ENCODE data around the gene METTL6.
A peak's percentile ranks its signal among the peaks of the same experiment; 100 is the strongest.

METTL6 gene

DNA sequence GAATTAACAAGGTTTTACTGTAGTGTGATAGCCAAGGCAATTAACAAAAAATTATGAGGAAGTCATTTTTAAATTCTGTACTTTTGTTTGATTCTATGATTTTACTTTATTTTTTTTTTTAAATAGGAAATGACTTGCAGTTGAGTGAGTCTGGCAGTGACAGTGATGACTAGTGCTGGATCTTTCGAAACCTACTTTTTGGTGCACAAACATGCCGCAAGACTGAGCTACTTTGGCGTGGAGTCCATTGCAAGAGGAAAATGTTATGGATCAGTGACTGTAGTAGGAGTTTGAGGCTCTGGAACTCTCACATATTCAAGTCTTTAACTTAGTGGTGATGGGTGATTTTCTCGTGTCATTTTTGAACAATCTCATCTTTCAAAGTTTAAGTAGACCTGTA lies 11.6 kb upstream of the METTL6 start:
- TF ChIP-seq, protein P1, sequence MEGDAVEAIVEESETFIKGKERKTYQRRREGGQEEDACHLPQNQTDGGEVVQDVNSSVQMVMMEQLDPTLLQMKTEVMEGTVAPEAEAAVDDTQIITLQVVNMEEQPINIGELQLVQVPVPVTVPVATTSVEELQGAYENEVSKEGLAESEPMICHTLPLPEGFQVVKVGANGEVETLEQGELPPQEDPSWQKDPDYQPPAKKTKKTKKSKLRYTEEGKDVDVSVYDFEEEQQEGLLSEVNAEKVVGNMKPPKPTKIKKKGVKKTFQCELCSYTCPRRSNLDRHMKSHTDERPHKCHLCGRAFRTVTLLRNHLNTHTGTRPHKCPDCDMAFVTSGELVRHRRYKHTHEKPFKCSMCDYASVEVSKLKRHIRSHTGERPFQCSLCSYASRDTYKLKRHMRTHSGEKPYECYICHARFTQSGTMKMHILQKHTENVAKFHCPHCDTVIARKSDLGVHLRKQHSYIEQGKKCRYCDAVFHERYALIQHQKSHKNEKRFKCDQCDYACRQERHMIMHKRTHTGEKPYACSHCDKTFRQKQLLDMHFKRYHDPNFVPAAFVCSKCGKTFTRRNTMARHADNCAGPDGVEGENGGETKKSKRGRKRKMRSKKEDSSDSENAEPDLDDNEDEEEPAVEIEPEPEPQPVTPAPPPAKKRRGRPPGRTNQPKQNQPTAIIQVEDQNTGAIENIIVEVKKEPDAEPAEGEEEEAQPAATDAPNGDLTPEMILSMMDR (IDR thresholded peaks at IDR 0.05; ENCODE audit: insufficient read depth, low read depth, low read length, missing control alignments) = no peak
- H3K4me3 ChIP-seq (ENCODE audit: low read length) = no peak overlapping the region
- DNase-seq (ENCODE audit: low read depth) = peak; percentile 81

DNA sequence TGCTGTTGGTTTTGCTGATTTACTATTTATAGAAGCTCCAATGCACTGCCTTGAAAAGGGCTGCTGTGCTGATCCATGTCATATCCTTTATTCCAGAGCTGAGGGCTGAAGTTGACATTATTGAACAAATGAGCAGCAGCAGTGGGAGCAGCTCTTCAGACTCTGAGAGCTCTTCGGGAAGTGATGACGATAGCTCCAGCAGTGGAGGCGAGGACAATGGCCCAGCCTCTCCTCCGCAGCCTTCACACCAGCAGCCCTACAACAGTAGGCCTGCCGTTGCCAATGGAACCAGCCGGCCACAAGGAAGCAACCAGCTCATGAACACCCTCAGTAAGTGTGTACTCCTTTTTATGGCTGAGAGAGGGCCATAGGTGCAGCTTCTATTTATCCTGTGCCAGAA lies 8.9 kb upstream of the METTL6 start:
- no peak for DNase-seq (ENCODE audit: low read depth)
- TF ChIP-seq, protein P1 (IDR thresholded peaks at IDR 0.05; ENCODE audit: insufficient read depth, low read depth, low read length, missing control alignments) = no peak
- H3K4me3 ChIP-seq (ENCODE audit: low read length) = no peak overlapping the region

DNA sequence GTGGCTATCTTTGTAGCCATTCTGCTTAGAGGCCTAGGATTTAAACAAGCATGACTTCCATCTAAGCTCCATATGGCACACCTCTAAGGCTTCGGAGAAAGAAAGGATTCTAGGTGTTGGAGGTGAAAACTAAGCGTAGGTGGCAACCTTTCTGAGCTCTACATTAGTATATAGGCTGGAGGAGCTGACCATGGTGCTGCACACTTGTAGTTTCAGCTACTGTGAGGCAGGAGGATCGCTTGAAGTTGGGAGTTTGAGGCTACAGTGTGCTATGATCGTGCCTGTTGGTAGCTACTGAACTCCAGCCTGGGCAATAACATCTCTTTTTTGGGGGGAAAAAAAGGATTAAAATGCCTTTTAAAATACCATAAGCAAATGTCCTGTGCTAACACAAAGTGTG lies 7.4 kb upstream of the METTL6 start:
- H3K4me3 ChIP-seq (ENCODE audit: low read length) = no peak overlapping the region
- TF ChIP-seq, protein P1 (IDR thresholded peaks at IDR 0.05; ENCODE audit: insufficient read depth, low read depth, low read length, missing control alignments) = no peak
- no peak for DNase-seq (ENCODE audit: low read depth)

DNA sequence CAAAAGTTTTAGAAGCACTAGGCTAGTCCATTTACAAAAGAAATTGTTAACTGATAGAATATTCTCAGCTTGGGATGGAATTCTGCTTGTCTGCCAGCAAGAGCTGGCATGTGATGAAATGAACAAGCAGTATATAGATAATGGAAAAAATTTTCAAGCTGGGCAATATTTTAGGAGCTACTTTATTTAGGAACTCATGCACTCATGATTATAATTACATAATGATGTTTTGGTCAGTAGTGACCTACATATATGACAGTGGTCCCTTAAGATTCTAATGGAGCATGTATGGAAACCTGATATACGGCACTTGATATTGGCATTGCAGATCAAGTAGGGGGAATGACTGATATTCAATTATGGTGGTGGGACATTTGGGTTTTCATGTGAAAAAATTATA lies 6.2 kb upstream of the METTL6 start:
- no peak for DNase-seq (ENCODE audit: low read depth)
- H3K4me3 ChIP-seq (ENCODE audit: low read length) = no peak overlapping the region
- TF ChIP-seq, protein P1 (IDR thresholded peaks at IDR 0.05; ENCODE audit: insufficient read depth, low read depth, low read length, missing control alignments) = no peak

DNA sequence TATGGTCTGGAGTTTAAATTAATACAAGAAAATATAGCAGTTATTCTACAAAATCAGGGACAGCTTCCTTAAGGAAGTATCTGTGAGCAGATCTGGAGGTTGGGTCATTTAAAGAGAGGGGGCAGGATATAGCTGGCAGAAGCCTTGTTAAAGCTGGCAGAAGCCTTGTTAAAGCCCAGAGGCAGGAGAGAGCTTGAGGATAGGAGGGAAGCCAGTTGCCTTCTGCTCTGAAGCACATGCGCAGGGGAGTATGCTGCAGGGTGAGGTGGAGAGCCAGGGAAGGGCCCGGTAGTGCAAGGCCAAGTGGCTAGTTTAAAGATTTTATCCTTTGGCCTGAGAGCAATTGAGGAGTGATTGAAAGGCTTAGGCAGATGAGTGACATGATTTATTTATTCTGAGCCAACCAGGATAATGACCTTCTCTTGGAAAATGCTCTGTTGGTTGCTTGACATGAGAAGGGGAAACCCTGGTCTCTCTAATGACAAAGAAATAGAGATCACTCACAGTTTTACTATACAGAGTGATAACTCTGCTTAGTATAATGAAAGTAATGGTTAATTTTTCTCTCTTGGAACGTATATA lies 4.0 kb upstream of the METTL6 start:
- no peak overlapping the region for H3K4me3 ChIP-seq (ENCODE audit: low read length)
- DNase-seq (ENCODE audit: low read depth) = no peak
- TF ChIP-seq, protein P1 (IDR thresholded peaks at IDR 0.05; ENCODE audit: insufficient read depth, low read depth, low read length, missing control alignments) = no peak

- TF ChIP-seq, protein P1 (IDR thresholded peaks at IDR 0.05; ENCODE audit: insufficient read depth, low read depth, low read length, missing control alignments) = no peak
- no peak for DNase-seq (ENCODE audit: low read depth)
- H3K4me3 ChIP-seq (ENCODE audit: low read length) = no peak overlapping the region
These were observed 3.3 kb upstream of the METTL6 start for GRCh38 chr3:15430624-15431023.

DNA sequence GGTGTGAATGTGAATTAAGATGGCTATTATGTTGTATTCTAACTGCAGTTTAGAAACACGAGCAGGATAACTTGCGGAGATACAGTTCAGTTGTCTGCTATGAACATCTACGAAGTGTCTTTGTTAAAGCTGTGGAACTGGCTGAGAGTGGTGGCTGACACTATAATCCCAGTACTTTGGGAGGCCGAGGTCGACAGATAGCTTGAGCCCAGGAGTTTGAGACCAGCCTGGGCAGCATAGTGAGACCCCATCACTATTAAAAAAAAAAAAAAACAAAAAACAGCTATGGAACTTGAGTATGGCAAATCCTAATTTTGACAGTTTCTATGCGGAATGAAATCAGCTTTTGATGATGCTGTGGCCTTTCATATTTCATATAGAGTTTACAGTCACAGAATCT lies 1.7 kb upstream of the METTL6 start:
- DNase-seq (ENCODE audit: low read depth) = no peak
- H3K4me3 ChIP-seq (ENCODE audit: low read length) = no peak overlapping the region
- TF ChIP-seq, protein P1 (IDR thresholded peaks at IDR 0.05; ENCODE audit: insufficient read depth, low read depth, low read length, missing control alignments) = no peak

All from epithelial cell of esophagus (primary cell).